ENCODE measurements around the gene SRSF9.

Gene SRSF9

DNA sequence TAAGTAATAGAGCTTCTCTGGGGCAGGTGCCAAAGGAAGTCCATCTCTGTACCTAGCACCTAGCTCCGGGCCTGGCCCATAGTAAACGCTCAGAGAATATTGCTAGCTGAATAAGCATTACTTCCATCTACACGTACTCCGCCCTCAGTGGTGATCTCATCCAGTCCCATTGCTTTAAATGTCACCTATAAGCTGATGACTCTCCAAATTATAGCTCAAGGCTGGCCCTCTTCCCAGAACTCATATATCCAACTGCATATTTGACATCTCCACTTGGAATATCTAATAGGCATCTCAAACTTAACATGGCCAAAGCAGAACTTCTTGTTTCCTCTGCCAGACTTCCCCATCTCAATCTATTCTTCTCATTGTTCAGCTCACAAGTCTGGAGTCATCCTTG is 19.5 kb upstream of the SRSF9 start:
- TF ChIP-seq, protein P1, sequence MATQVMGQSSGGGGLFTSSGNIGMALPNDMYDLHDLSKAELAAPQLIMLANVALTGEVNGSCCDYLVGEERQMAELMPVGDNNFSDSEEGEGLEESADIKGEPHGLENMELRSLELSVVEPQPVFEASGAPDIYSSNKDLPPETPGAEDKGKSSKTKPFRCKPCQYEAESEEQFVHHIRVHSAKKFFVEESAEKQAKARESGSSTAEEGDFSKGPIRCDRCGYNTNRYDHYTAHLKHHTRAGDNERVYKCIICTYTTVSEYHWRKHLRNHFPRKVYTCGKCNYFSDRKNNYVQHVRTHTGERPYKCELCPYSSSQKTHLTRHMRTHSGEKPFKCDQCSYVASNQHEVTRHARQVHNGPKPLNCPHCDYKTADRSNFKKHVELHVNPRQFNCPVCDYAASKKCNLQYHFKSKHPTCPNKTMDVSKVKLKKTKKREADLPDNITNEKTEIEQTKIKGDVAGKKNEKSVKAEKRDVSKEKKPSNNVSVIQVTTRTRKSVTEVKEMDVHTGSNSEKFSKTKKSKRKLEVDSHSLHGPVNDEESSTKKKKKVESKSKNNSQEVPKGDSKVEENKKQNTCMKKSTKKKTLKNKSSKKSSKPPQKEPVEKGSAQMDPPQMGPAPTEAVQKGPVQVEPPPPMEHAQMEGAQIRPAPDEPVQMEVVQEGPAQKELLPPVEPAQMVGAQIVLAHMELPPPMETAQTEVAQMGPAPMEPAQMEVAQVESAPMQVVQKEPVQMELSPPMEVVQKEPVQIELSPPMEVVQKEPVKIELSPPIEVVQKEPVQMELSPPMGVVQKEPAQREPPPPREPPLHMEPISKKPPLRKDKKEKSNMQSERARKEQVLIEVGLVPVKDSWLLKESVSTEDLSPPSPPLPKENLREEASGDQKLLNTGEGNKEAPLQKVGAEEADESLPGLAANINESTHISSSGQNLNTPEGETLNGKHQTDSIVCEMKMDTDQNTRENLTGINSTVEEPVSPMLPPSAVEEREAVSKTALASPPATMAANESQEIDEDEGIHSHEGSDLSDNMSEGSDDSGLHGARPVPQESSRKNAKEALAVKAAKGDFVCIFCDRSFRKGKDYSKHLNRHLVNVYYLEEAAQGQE (IDR thresholded peaks at IDR 0.05; ENCODE audit: insufficient read depth in 1 of 2, low read depth in 2 of 2, low read length in 2 of 2) = no peak

DNA sequence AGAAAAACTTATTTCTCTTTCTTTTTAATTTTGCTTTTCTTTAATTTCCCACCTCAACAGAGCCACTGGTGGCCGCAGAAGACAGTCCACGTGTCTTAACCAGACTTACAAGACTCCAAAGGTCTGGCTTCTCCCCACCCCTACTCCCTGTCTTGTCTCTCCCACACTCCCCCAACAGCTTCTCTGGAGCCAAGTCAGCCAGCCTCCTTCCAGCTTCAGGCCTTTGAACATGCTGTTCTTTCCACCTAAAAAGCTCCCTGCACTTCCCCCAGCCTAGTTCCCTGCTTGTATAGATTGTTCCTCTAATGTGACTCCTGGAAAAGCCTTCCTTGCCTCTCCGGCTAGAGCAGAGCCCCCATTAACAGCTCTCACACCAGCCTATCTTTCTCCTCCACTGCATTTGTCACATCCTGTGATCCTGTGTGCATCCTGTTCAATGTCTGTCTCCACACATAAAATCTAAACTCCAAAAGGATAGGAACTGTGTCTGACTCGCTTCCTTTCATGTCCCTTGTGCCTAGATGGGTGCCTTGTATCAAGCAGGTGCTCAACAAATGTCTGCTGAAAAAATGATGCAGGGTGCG is 18.6 kb upstream of the SRSF9 start:
- TF ChIP-seq SIN3A (IDR thresholded peaks at IDR 0.05; ENCODE audit: borderline replicate concordance, insufficient read depth, low read length) (no peak), TAF1 (IDR thresholded peaks at IDR 0.05; ENCODE audit: borderline replicate concordance, insufficient read depth, low read length) (no peak), POLR2AphosphoS5 (IDR thresholded peaks at IDR 0.05; ENCODE audit: low read depth, low read length) (no peak), FOXP2 (optimal IDR thresholded peaks at IDR 0.05; ENCODE audit: borderline replicate concordance, extremely low read depth, extremely low read length, insufficient read depth) (no peak)
- TF ChIP-seq, protein P1 (IDR thresholded peaks at IDR 0.05; ENCODE audit: insufficient read depth in 1 of 2, low read depth in 2 of 2, low read length in 2 of 2) = no peak

DNA sequence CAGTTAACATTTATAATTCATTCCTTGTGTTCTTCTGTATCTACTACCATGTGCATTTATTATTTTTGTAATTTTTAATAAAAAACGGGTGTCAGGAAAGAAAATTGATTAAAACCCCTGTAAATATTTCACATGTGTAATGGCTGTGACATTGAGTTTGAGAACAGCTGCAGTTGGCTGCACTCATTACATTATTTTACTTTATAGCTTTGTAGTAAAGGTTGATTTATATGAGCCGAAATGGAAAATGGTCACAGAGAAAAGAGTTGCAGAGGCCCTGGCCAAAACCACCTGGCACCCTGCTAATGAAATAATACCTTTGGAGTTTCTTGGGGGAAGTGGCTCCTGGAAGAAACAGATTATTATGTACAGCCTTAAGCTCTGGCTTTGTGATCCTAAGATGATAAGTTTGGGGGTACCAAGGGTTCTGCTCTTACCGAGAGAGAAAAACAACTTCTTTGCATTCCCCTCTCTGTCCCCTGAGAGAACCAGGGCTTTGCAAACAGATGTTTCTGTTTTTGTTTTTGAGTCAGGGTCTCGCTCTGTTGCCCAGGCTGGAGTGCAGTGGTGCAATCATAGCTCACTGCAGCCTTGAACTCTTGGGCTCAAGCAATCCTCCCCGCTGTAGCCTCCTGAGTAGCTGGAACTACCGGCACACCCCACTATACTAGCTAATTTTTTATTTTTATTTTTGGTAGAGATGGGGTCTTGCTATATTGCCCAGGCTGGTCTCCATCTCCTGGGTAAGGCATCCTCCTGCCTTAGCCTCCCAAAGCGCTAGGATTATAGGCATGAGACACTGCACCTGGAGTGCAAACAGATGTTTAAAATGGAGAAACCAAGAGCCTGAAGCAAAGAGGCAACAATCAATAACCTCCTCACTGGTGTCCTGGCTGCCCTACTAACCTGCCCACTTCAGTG is 16.7 kb upstream of the SRSF9 start:
- no peak for TF ChIP-seq TAF1 (IDR thresholded peaks at IDR 0.05; ENCODE audit: borderline replicate concordance, insufficient read depth, low read length)
- TF ChIP-seq FOXP2 (optimal IDR thresholded peaks at IDR 0.05; ENCODE audit: borderline replicate concordance, extremely low read depth, extremely low read length, insufficient read depth) = no peak
- TF ChIP-seq, protein P1 (IDR thresholded peaks at IDR 0.05; ENCODE audit: insufficient read depth in 1 of 2, low read depth in 2 of 2, low read length in 2 of 2) = no peak
- no peak for TF ChIP-seq POLR2AphosphoS5 (IDR thresholded peaks at IDR 0.05; ENCODE audit: low read depth, low read length)

DNA sequence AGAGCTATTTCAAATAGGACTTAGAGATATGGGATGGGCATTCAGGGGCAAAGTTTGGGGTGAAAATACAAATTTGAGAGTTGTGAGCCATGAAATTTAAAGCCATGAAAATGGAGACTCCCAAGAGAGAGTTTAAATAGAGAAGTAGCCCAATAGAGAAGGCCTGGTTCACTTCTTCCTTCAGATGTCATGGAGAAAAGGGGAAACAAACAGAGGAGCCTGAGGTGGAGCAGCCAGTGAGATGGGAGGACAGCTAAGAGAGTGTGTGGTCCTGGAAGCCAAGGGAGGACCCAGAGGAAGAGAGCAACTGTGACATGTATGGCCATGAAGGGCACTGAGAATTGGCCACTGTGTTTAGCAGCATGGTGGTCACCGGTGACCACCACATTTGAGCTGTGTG is 14.1 kb upstream of the SRSF9 start:
- TF ChIP-seq POLR2AphosphoS5 (IDR thresholded peaks at IDR 0.05; ENCODE audit: low read depth, low read length) (no peak), TAF1 (IDR thresholded peaks at IDR 0.05; ENCODE audit: borderline replicate concordance, insufficient read depth, low read length) (no peak), FOXP2 (optimal IDR thresholded peaks at IDR 0.05; ENCODE audit: borderline replicate concordance, extremely low read depth, extremely low read length, insufficient read depth) (no peak), SIN3A (IDR thresholded peaks at IDR 0.05; ENCODE audit: borderline replicate concordance, insufficient read depth, low read length) (no peak)
- TF ChIP-seq, protein P1 (IDR thresholded peaks at IDR 0.05; ENCODE audit: insufficient read depth in 1 of 2, low read depth in 2 of 2, low read length in 2 of 2) = no peak

All from PFSK-1 (cell line).